HG03175 (cell line): ENCODE measurements around the gene KRT15.
"Not testable (repeated sequence)": the region's sequence is repeated elsewhere in the genome, so short reads cannot be mapped to it uniquely, and the experiment has no call there.

Experiments used
- ATAC-seq: cut with Tn5 transposase; IDR thresholded peaks from one replicate; pipeline ENCODE4 v1.9.1; 2021; ENCODE audit warnings: mild to moderate bottlenecking, moderate library complexity; ENCODE audit not compliant: unreplicated experiment

Gene KRT15

GRCh38 chr17:41544935-41545334, 26.2 kb upstream of the KRT15 start:
- ATAC-seq, result no peak

GRCh38 chr17:41544491-41544892, 25.8 kb upstream of the KRT15 start:
- ATAC-seq, result no peak

DNA sequence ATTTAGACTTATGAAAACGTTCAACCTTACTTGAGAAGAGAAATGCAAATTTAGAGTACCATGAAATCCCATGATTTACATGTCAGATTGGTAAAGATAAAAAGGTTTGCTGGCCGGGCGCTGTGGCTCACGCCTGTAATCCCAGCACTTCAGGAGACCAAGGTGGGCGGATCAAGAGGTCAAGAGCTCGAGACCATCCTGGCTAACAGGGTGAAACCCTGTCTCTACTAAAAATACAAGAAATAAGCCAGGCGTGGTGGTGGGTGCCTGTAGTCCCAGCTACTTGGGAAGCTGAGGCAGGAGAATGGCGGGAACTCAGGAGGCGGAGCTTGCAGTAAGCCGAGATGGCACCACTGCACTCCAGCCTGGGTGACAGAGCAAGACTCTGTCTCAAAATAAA, 24.1 kb upstream of the KRT15 start:
- ATAC-seq, result not testable (repeated sequence)

- ATAC-seq, result no peak
Observed at GRCh38 chr17:41542357-41542756, 23.7 kb upstream of the KRT15 start.

- ATAC-seq, result no peak
Observed at GRCh38 chr17:41540921-41541625, 22.4 kb upstream of the KRT15 start.

DNA sequence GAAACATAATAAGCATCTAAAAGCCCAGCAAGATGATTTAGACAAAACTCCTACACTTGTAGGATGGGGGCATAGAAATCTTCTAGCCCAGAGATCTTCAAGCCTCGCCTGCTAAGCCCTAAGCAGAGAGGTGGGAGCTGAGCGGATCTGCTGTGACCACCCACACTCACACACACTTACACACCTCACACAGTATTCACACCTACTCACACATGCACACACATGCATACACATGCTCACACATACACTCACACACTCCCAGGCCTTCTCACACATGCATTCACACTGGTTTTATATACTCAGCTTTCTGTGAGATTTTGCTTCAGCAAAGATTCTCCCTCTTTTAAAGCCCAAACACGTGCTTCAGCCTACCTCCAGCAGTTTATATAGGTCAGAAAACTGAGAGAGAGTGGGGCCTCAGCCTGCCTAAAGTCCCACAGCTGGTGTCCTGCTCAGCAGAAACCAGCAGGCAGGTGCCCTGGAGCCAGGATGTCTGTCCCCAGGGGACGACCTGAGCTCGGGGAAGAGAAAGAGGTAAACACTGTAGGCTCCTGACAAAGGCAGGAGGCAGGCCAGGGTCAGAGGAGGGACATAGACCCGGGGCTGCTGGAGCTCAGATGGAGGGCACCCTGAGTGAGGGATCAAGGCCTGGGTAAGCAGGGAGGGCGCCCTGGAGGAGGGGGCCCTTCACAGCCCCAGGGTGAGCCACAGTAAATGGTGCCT, 21.4 kb upstream of the KRT15 start:
- ATAC-seq, result no peak

- ATAC-seq, result no peak
Observed at GRCh38 chr17:41539071-41539492, 20.4 kb upstream of the KRT15 start.

DNA sequence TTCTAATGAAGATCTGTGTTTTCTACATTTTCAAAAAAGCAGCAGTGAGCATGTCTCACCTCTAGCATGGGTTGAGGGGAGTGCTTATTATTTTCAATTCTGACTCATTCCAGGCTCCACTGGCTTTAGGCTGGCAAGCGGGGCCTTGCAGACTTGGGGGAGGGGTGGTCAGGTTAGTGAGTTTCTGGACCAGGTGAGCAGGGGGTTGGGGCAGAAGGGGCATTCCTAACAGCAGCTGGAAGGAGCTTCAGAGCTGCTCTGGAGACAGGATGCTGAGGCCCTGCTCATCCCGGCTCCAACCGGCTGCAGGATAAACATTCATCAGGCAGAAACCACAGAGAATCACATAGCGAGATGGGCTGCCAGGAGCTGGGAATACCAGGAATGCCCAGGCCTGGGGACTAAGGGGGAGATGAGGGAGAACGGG, 19.9 kb upstream of the KRT15 start:
- no peak for ATAC-seq

GRCh38 chr17:41537990-41538389, 19.3 kb upstream of the KRT15 start:
- no peak for ATAC-seq

DNA sequence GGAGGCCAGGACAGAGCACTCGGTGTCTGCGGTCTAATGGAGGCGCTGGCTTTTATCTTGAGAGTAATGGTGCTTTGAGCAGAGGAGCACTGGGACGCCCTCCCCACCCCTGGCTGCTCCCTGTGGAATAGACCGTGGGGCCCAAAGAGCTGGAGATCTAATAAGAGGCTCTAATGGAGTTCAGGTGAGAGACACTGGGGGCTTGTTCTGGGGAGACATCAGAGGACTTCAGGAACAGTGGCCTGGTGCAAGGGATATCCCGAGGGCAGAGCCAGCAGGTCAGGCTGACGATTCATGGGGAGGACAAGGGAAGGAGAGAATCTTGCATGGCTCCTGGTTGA, 18.9 kb upstream of the KRT15 start:
- no peak for ATAC-seq

DNA sequence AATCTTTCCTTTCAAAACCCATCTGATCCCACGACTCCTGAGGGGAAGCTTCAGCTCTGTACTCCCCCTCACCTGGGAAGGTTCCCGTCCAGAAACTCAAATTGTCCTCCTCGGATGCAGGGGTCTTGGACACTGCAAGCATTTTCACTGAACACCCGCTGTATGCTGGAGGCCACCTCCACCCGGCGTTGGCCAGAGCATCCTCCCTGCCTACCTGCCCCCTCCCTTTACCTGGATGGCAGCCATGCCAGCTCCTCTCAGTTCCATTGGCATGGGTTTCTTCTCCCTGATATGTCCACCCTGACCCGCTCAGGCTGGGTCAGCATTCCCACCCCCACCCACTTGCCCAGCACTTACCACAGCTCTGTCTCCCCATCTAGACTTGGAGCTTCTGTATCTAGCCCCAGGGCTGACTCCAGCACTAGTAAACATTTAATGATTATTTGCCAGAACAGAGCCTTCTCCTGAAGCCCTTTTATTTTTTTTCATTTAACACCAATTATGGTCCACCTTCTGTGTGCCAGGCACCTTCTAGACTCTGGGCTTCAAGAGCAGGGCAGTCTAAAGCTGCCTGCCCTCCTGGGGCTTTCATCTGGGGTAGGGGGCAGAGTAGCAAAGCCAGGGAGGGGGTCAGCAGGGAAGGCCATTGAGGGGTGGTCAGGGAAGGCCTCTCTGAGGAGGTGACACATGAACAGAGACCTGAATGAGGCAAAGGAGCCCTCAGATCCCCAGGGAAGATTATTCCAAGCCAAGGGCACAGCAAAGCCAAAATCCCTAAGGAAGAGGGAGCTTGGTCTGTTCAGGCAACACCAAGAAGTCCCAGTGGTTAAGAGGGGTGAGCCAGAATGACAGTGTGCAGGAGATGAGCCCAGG, 18.3 kb upstream of the KRT15 start:
- no peak for ATAC-seq

DNA sequence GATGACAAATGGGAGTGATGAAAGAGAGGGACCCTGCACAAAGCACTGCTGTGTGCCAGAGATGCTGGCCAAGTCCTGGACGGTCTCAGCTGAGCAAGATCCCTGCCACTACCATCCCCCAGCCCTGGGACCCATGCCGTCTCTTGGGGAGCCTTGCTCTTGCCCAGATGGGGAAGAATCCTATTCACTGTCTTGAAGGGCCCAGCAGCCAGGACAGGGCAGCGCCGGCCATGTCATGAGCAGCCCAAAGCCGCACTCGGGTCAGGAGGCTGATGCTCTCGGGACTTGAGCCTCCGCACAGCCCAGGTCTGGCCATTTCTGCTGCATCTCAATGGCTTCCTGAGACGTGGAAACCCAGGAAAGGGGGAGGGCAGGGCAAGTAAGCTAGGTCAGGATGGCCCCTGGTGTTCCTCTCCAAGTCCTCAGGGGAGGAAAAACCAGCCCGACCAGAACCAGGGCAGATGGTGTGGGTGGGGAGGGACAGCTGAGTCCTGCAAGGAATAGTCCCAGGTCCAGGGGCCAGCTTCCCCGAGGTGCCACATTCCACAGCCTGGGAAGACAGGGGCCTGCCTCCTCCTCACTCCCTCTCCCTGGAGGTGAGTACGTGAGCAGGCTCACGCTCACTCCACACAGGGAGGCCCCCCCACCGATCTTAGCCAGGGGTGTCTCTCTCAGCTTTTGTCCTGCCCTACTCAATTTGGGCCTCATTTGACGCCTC, 17.2 kb upstream of the KRT15 start:
- no peak for ATAC-seq

GRCh38 chr17:41534899-41535546, 16.3 kb upstream of the KRT15 start:
- no peak for ATAC-seq

DNA sequence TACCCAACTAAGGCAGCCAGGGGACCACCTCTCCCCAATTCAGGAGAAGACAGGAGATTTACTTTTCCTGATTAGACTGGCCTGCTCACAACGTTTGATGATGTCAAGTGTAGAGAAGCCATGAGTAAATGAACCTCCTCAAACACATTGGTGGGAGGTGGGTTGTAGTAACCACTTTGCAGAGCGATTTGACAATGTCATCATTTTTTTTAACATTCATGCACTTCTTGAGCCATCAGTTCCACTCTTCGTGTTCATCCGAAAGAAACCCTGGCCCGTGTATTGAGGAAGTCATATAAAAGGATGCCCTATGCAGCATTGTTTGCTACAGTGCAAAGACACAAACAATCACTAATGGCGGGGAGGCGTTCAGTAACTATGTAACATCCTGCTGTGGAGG, 14.9 kb upstream of the KRT15 start:
- no peak for ATAC-seq

DNA sequence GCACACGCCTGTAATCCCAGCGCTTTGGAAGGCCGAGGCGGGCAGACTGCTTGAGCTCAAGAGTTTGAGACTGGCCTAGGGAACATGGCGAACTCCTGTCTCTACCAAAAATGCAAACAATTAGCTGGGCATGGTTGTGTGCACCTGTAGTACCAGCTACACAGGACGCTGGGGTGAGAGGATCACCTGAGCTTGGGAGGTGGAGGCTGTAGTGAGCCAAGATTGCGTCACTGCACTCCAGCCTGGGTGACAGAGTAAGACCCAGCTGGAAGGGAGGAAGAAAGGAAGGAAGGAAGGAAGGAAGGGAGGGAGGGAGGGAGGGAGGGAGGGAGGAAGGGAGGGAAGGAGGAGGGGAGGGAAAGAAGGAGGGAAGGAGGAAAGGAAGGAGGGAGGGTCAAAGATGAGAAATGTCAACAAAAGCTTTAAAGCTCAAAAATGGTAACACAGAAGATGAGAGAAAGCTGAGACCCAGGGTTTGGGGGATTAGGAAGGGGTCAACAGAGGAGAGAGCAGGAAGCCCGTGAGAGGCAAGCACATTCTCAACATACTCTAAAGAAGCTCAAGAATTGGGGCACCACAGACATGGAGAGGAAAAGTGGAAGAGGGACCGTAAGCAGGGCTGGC, 14.4 kb upstream of the KRT15 start:
- ATAC-seq, result no peak

GRCh38 chr17:41531993-41532392, 13.3 kb upstream of the KRT15 start:
- no peak for ATAC-seq

DNA sequence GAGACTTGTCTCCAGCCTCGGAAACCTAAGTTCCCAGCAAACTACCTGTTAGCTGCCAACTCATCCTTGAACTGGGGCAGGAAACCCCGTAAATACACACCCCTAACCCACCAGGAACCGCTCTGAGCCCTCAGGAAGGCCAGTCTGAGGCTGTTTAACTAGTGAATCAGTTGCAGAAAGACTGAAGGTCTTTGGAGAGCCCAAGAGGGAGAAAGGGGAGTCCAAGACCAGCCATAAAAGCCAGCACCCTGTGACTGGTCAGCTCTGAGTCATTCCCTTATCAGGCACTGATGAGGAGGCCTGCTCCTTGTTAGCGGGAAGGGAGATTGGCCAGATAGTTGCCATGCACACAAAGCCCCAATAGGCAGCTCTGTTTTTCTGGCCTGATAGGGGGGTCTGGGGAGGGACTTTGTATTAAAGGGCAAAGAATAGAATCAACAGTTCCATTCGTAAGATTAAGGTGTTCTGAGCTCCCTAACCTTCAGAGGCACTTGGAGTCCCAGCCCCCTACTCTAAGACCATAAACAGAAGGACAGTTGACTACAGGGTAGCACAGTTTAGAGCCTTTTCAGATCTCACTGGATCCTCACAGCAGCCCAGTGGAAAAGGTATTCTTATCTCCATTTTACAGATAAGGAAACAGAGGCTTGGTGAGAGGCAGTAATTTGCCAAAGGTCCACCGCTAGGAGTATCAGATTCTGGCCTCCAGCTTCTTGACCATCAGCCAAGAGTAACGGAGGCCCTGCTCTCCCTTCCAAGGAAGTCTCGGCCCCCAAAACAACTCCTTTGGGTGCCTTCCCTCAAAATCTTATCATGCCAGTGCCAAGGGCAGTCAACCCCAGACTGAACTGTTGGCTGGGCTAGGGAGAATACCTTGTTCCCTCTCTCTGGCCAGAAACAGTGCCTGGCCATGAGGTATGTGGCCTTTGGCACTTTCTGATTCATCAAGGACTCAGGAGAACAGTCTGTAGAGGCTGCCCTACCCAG, 11.7 kb upstream of the KRT15 start:
- ATAC-seq, result no peak

GRCh38 chr17:41529491-41529915, 10.8 kb upstream of the KRT15 start:
- no peak for ATAC-seq

GRCh38 chr17:41528959-41529353, 10.3 kb upstream of the KRT15 start:
- no peak for ATAC-seq
